Activated CD4-positive, alpha-beta T cell treated with anti-CD3 and anti-CD28 coated beads, Interleukin-2, amount 50 U/mL, for 16 hours (primary cell): Measurements from ENCODE around the gene PAFAH2.
A peak's percentile ranks its signal among the peaks of the same experiment; 100 is the strongest.

Experiments
- DNase-seq: peaks from one replicate; pipeline ENCODE4 v3.0.0-alpha.2; 2020

PAFAH2 gene

DNA sequence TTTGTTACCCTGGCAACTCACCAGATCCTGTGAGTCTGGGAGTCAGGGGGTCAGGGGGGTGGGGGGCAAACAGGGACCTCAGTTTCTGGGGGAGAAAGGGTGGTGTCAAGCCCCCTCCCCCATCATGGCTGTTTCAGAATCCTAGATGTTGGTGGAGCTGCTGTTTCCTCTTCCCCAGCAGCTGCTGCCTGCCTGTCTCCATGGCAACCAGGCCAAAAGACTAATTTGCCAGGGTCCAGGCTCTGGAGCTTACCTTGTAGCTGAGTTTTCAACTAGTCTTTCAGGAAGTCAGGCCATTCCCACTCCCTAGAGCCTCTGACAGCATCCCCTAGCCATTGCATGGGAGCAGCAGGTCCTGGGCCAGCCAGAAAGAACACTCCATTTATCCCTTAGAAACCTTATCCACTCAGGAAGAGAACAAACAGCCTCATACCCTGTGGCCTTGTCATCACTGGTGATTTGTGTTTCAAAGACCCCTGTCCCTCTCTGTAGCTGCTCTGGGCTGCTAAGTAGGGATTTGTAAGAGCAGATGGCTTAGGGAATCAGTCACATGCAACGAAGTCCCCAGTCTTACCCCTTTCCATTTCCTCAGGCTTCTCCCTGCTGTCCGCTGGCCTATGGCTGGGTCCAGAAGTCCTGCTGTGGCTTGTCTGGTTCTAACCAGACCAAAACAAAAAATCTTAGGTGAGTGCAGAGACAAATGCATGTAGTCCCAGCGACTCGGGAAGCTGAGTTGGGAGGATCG, 70.2 kb downstream of the PAFAH2 start:
- DNase-seq: no peak

DNA sequence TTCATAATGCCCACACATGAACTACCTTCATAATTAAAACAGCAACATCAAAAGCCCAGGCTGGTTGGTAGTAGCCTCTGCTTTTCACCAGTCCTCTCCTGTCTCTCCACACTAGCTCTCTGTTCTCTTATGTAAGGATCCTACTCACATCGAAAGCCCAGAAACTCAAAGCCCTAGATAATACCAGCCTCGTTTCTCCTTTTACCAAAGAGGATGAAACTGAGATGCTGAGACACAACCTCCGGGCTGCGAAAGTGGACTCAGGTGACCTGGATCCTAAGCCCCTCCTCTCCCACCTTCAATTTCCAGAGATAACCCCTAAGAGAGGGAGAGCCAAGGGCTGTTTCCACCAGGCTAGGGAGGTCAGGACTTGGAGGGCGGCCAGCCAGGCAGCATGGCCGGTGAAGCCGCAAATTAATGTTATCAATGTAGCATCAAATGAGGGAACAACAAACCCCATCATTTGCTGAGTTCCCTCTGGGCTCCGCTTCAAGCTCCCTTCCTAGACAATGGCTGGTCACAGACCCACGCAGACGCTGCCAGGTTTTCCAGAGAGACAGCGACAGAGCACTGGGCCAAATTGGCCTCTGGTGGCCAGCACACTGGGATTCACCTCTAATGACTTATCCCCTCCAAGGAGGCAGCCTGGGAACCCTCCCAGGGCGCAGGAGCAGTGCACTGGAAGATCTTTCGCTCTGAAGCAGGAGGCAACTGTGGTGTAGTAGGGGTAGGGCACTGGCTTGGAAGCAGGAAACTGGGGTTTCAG, 70.9 kb downstream of the PAFAH2 start:
- DNase-seq: no peak

DNA sequence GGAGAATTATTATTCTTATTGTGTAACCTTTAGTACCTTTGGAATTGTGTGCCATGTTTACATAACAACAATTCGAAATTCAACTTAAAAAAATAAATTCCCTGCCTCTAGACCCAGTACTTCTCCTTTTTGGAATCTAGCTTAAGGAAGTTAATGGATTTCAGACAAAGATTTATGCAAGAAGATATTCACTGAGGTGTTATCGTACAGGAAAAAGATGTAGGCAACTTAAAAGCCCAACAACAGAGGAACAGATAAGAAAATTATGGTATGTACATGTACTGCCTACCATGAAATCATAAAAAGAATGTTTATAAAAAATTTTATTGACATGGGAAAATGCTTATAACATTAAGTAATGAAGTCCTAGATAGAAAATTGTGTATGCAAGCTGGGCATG, 73.4 kb downstream of the PAFAH2 start:
- DNase-seq: no peak

DNA sequence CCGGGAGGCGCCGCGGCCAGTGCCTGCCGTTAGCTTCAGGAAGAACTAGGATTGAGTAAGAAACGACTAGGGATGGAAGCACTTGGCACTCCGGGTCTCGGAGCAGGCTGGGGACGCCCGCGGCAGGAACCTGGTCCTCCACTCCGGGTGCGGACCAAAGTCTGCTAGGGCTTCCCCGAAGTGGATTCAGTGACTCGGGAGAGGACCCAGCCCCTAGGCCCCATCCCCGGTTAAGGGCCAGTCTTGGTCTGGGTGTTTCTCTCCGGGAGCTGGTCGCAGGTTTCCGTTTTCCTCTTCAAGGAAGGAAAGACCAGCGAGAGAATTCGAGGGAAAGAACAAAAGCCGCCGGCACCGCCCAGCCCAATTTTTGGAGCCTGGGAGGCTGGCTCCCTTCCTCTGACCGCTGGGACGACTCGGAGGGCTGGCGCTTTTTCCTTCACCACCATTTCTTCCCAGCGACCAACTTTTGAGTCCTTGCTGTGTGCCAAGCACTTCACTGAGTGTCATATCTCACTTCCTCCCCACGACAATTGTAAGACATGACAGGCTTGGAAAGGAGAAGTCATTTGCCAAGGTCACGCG, 74.8 kb downstream of the PAFAH2 start:
- DNase-seq: peak; percentile 6

DNA sequence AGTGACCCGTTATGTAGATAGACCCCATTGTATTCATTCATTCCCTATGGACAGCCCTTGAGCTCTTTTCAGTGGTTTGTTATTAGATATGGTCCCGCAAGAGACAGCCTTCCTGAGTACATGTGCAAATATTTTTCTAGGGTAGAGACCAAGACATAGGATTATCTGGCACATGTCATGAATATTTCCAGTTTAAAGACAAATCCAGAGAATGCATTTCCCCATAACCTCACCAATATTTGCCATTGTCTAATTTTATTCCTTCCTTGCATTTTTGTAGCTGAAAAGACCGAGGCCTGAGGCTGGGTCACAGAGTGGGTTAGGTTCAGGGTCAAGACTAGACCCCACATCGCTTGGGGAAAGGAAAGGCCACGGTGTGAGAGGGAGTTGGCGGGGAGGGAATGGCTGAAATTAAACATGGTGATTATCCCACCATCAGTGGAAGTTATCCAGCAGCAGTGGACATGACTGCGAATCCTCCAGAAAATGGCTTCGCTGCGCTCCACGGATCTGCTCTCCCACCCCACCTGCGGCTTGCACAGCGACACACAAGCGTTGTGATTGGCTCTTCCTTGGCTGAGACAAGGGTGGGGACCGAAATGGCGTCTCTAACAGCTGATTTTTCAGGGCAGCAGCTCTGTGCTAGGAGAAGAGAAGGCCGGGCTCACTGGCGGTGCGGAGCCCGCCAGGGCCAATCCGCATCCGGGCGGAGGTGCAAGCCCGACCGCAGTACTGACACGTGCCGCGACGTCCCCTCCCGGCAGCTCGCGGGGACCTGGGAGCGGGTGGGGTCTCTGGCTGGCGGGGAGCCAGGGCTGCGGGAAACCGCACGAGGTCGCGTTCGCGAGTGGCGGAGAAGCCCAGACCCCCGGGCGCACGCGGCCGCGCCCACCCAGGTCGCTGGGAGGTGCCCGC, 75.5 kb downstream of the PAFAH2 start:
- DNase-seq: peak; percentile 43

DNA sequence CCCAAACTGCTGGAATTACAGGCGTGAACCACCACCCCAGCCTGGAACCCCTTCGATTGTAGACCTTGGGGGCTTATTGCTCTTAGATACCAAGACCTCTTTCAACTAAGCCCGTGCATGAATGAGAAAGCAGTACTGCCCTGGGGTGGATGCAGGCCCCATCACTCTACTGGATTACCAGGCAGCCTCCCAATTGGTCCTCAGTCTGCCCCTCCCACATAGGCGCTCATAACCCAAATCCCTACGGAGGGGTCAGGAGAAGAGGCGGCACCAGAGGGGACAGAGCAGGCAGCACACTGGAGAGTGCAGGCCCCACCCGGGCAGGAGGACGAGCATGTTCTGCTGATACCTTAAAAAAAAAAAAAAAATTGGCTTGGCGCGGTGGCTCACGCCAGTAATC, 79.2 kb downstream of the PAFAH2 start:
- no peak for DNase-seq

DNA sequence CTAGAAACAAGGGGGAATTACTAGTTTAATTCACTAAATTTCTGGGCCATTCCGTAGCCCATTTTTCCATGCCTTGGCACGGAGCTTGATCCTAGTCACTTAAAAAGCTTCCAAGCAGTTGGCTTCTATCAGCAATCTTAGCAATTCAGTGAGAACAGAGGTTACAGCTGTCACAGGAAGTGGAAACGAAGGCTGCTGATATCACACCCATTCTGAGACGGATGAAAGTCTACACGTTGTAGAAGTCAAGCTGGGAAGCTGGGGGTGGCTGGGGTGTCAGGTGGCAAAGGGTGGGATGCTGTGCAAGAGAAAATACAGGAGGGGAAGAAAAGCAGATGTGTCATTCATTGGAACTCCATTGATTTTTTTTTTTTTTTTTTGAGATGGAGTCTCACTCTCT, 79.9 kb downstream of the PAFAH2 start:
- peak; percentile 32 for DNase-seq

DNA sequence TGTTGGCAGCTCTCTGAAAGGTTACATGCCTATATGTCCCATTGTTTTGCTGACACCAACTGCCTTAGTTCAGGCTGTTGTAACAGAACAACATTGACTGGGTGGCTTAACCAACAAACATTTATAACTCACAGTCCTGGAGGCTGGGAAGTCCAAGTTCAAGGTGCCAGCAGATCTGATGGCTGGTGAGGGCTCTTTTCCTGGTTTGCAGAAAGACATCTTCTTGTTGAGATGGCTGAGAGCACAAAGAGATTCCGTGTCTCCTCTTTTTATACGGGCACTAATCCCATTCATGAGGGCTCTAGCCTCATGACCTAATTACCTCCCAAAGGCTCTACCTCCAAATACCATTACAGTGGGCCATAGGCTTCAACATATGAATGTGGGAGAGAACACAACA, 81.4 kb downstream of the PAFAH2 start:
- DNase-seq: no peak

DNA sequence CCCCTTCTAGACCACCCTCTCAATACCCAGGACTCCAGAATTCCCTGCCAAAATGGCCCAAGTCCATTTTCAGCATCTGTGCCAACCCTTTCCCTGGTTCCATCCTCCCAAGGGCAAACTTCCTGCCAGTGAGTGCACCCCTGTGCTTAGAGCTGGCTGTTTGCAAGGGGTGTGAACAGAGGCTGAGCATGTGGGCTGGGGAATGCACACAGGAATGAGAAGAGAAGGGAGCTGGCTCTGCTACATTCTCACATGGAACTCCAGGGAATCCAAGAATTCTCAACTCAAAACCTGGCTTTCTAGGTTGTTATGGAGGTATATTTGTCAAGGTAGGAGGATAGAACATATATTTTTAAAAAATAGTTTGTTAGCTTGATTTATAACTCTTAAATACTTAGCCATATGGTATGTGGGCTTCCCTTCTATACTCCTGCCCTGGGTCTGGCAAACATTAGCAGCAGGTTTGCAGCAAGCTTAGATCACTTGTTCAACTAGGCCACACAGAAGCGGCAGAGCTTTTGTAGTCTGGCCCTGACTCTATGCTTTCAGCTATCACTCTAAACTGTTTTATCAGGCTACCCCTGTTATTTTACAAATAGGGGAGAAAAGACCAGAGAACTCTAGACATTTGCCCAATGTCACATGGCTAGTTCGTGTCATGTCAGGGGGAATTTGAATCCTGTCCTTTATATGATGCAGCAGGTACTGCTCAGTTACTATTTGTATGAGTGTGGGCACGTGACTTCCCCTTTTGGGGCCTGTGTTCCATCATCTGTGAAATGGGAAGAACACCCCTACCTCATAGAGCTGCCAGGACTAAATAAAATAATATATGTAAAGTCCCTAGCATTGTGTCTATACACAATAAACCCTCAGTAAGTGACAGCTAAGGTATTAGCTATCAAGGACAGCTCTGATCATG, 83.5 kb downstream of the PAFAH2 start:
- DNase-seq: no peak

DNA sequence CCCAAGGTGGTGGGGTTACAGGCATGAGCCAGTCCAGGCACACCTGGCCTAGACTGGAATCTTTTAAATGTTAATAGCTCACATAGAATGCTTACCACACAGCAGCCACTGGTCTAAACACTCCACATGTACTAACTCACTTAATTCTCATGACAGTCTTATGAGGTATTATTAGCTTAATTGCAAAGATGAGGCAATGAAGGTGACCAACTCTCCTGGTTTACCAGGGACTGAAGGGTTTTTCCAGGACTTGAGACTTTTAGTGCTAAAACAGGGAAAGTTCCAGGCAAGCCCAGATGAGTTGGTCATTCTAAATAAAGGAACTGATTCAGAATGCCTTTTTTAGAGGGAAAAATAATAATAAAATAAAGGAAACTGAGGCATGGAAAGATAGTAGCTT, 84.7 kb downstream of the PAFAH2 start:
- DNase-seq: no peak

DNA sequence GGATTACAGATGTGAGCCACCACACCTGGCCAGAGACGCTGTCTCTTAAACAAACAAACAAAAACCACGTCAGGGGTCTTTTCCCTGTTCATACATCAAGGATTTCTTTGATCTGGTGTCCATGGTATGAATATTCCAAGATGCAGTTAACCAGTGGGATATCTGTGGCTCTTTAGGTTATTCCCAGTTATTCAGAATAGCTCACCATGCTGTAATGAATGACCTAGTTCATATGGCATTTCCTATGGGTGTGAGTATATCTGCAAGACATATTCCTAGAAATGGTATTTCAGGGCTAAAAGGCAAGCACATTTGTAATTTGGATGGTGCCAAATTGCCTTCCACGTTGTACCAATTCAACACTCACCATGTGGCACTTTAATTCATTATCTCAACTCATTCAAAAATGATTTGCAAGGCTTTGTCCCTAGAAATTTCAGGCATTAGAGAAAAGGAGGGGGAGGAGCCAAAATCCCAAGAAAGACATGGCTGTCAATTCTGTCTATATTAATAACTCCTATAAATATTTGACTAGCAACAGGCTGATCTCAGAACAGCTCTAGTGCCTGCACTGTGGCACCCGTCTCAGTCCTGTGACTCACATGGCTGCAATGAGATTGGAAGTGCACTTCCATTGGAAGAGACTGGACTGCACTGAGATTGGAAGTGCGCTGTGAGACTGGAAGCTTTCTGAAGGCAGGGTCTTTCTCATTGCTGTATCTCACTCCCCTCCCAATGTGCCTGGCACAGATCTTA, 85.6 kb downstream of the PAFAH2 start:
- no peak for DNase-seq

DNA sequence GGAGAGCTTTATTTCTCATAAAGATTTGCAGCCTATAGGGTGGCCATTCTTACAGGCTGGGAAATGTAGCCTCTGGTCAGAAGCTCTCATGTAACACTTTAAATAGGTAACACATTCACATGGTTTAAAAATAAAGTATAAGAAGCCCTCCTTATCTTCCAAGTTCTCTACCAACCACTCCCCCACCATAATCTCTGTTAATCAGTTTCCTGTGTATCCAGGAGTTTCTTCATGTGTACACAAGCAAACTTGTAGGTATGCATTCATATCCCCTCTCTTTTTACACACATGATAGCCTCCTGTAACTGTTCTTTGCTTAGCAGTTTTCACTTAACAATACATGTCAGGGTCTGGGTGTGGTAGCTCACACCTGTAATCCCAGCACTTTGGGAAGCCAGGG, 86.7 kb downstream of the PAFAH2 start:
- DNase-seq: no peak
